Stimulated activated memory B cell treated with anti-CD40 and anti-IgM and Interleukin-4, amounts not matched to agents 10 μg/mL and 1 μg/mL and 100 μg/mL, for 72 hours (primary cell): ENCODE results near the gene PYGM.
A peak's percentile ranks its signal among the peaks of the same experiment; 100 is the strongest.
"Not testable (repeated sequence)": the region's sequence is repeated elsewhere in the genome, so short reads cannot be mapped to it uniquely, and the experiment has no call there.

ENCODE experiments used
- ATAC-seq: fragments of 150-1000 bp; cut with Tn5 transposase; 2 replicates; pipeline ENCODE4 v1.10.0; 2021
- H3K27ac Mint-ChIP-seq: one replicate; pipeline ENCODE4 v1.8.0; 2022; ENCODE audit warnings: mild to moderate bottlenecking, mixed read lengths
- H3K27me3 Mint-ChIP-seq: one replicate; pipeline ENCODE4 v1.8.0; 2022; ENCODE audit warnings: mixed read lengths
- H3K36me3 Mint-ChIP-seq: one replicate; pipeline ENCODE4 v1.8.0; 2022; ENCODE audit warnings: mixed read lengths
- H3K4me1 Mint-ChIP-seq: one replicate; pipeline ENCODE4 v1.8.0; 2022; ENCODE audit warnings: mixed read lengths
- H3K4me3 Mint-ChIP-seq: one replicate; pipeline ENCODE4 v1.8.0; 2022; ENCODE audit warnings: mild to moderate bottlenecking, moderate library complexity, mixed read lengths
- H3K9me3 Mint-ChIP-seq: one replicate; pipeline ENCODE4 v1.8.0; 2022; ENCODE audit warnings: mixed read lengths

Gene PYGM

GRCh38 chr11:64715756-64716472 lies 43.9 kb downstream of the PYGM start:
- no peak for ATAC-seq
- H3K4me1 Mint-ChIP-seq = peaks cover 40% of the 10 kb centered on the region
- peaks cover 88% of the 10 kb centered on the region for H3K27me3 Mint-ChIP-seq
- no peak overlapping the region for H3K27ac Mint-ChIP-seq
- no peaks in the 10 kb centered on the region for H3K36me3 Mint-ChIP-seq
- no peak overlapping the region for H3K4me3 Mint-ChIP-seq
- no peaks in the 10 kb centered on the region for H3K9me3 Mint-ChIP-seq

DNA sequence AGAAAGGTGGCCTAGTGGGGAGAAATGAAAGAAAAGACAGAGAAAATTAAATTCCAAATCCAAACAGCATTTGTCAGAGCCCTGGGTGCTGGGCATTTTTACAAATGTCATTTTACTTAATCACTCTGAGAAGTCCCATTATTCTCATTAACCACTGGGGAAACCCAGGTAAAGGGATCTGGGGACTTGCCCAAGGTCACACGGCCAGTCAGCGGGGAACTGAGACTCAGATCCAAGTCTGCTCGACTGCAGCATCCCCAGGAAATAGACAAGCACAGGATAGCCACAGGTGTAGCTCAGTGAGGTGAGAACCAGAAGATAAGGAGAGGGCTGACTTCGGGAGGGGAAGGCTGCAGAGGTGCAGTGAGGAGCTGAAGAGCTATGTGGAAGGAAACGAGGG lies 44.7 kb downstream of the PYGM start:
- H3K9me3 Mint-ChIP-seq = no peaks in the 10 kb centered on the region
- no peak for ATAC-seq
- no peak overlapping the region for H3K27ac Mint-ChIP-seq
- H3K27me3 Mint-ChIP-seq = peaks cover 88% of the 10 kb centered on the region
- H3K36me3 Mint-ChIP-seq = no peaks in the 10 kb centered on the region
- no peak overlapping the region for H3K4me3 Mint-ChIP-seq
- peaks cover 43% of the 10 kb centered on the region for H3K4me1 Mint-ChIP-seq

DNA sequence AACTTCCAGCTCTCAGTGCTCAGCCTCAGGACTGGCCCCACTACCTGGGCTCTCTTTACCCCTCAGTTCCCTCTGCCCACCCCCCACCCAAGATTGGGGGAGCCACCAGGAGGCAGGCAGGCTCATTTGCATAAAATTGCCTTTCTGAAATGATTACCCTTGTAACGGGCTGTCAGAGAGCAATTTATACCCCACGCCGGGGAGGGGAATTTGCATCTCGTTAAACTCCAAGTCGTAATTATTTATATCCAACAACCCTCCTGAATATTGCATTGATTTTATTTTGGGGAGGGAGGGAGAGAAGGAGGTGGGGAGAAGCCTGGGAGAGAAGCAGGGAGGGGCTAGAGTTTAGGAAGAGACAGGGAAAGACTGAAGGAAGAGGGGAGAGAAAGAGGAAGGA lies 45.1 kb downstream of the PYGM start:
- Mint-ChIP-seq H3K27ac (no peak overlapping the region), H3K36me3 (no peaks in the 10 kb centered on the region), H3K27me3 (peaks cover 88% of the 10 kb centered on the region), H3K9me3 (no peaks in the 10 kb centered on the region), H3K4me3 (no peak overlapping the region), H3K4me1 (peaks cover 48% of the 10 kb centered on the region)
- ATAC-seq = no peak

GRCh38 chr11:64713781-64714363 lies 45.9 kb downstream of the PYGM start:
- Mint-ChIP-seq H3K4me1 (peaks cover 51% of the 10 kb centered on the region), H3K4me3 (peak overlapping the region; percentile 27), H3K9me3 (no peaks in the 10 kb centered on the region), H3K36me3 (no peaks in the 10 kb centered on the region), H3K27me3 (peaks cover 89% of the 10 kb centered on the region), H3K27ac (no peak overlapping the region)
- ATAC-seq = no peak

DNA sequence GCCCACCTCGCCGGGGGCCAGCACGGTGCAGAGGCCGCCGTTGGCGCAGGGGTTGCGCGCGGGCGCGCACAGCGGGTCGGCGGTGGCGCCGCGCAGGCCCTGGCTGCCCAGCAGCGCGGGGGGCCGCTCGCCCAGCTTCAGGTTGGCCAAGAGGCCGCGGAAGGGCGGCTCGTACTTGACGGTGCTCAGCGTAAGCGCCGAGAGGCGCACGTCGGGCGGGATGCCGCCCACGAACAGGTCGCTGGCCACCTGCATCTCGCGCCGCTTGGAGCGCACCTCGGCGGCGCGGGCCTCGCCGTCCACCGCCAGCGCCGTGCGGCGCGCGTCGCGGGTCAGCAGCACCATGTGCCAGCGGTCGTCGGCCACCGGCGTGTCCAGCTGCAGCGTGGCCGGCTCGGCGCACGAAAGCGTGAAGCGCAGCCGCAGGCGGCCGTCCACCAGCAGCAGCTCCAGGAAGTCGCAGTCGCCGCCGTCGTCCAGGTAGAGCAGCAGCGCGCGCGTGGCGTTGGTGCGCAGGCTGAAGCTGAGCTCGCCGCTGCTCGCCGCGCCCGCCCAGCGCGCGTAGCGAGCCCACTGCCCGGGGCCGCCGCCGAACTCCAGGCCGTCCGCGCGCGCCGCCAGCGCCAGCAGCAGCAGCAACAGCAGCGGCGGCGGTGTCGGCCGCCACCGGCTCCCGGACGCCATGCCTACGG lies 46.6 kb downstream of the PYGM start:
- Mint-ChIP-seq H3K36me3 (no peaks in the 10 kb centered on the region), H3K4me1 (peaks cover 51% of the 10 kb centered on the region), H3K4me3 (no peak overlapping the region), H3K27ac (no peak overlapping the region), H3K27me3 (peaks cover 89% of the 10 kb centered on the region), H3K9me3 (no peaks in the 10 kb centered on the region)
- ATAC-seq = no peak

GRCh38 chr11:64712430-64713015 lies 47.3 kb downstream of the PYGM start:
- Mint-ChIP-seq H3K27ac (no peak overlapping the region), H3K36me3 (no peaks in the 10 kb centered on the region), H3K4me3 (no peak overlapping the region), H3K9me3 (no peaks in the 10 kb centered on the region), H3K27me3 (peaks cover 88% of the 10 kb centered on the region), H3K4me1 (peaks cover 51% of the 10 kb centered on the region)
- no peak for ATAC-seq

DNA sequence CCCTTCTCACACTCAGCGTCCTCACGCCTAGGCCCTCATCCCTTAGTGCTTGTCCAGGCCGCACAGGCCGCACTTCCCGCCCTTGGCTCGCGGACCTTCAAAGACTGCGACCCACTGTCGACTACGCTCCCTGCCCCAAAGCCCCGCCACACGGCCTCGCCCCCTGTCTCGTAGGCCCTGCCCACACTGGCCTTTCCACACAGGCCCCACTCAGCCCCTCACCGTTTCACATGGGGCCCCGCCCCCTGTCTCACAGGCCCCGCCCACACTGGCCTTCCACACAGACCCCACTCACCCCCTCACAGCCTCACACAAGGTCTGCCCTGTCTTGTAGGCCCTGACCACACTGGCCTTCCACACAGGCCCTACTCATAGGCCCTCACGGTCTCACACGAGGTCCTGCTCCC lies 47.8 kb downstream of the PYGM start:
- H3K27me3 Mint-ChIP-seq = peaks cover 82% of the 10 kb centered on the region
- H3K36me3 Mint-ChIP-seq = no peaks in the 10 kb centered on the region
- ATAC-seq = no peak
- H3K4me3 Mint-ChIP-seq = peak overlapping the region; percentile 4
- H3K4me1 Mint-ChIP-seq = peaks cover 51% of the 10 kb centered on the region
- no peaks in the 10 kb centered on the region for H3K9me3 Mint-ChIP-seq
- no peak overlapping the region for H3K27ac Mint-ChIP-seq

DNA sequence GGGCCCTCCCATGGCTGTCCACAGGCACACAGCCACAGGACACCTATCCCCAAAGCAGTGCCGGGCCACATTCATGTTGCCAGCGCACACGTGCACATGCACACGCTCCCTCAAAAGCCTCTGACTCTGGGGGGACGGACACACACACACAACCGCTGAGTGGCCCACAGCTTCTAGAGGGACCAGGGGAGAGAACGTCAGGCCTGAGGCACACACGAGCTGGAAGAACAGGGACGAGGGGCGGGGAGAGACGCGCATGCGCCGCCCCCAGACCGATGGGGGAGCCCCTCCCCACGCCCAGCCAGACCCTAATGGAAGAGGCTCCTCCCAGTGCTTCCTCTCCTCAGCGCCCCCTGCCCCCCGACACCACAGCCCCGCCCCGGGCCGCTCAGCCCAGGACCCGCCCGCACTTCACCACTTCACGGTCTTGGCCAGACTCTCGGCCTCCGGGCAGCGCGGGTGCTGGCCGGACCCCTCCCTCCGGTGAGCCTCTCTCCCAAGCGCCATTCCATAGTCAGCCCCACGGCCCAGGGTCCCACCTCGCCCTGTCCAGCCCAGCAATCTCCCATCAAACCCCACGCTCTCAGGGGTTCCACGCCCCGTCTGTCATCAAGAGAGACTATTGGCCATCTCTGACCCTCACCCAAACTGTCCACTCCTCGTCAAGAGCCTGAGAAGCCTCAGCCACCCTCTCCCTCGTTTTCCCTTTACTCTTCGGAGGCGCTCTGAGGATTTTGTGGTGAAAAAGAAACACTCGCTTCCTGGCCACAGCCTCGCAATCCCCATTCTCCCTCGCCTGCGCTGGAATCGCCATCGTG lies 48.4 kb downstream of the PYGM start:
- H3K36me3 Mint-ChIP-seq = no peaks in the 10 kb centered on the region
- peaks cover 48% of the 10 kb centered on the region for H3K4me1 Mint-ChIP-seq
- no peaks in the 10 kb centered on the region for H3K9me3 Mint-ChIP-seq
- H3K4me3 Mint-ChIP-seq = no peak overlapping the region
- peak; percentile 10 for ATAC-seq
- no peak overlapping the region for H3K27ac Mint-ChIP-seq
- H3K27me3 Mint-ChIP-seq = peaks cover 76% of the 10 kb centered on the region

GRCh38 chr11:64710418-64711137 lies 49.2 kb downstream of the PYGM start:
- no peaks in the 10 kb centered on the region for H3K36me3 Mint-ChIP-seq
- peaks cover 42% of the 10 kb centered on the region for H3K4me1 Mint-ChIP-seq
- peaks cover 69% of the 10 kb centered on the region for H3K27me3 Mint-ChIP-seq
- H3K27ac Mint-ChIP-seq = no peak overlapping the region
- no peaks in the 10 kb centered on the region for H3K9me3 Mint-ChIP-seq
- ATAC-seq = no peak
- no peak overlapping the region for H3K4me3 Mint-ChIP-seq

GRCh38 chr11:64705501-64705900 lies 54.3 kb downstream of the PYGM start:
- H3K9me3 Mint-ChIP-seq = no peaks in the 10 kb centered on the region
- no peaks in the 10 kb centered on the region for H3K36me3 Mint-ChIP-seq
- ATAC-seq = no peak
- peaks cover 48% of the 10 kb centered on the region for H3K27me3 Mint-ChIP-seq
- H3K27ac Mint-ChIP-seq = no peak overlapping the region
- H3K4me1 Mint-ChIP-seq = peaks cover 17% of the 10 kb centered on the region
- no peak overlapping the region for H3K4me3 Mint-ChIP-seq

DNA sequence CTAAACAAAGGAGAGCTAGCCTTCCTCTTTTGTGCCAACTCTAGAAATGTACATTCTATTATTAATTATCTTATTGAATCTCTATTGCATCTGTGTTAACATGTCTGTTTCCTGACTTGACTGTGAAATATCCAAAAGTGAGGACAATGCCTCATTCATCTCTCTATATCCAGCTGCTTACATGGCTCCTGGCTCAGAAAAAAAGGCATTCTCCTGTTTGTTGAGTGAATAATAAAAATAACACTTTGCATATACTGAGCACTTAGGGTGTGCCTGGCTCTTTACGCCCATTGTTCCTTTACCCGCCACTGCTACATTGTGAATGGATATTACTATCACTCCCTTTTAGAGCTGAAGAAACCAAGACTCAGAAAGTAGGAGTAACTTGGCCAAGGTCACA lies 56.7 kb downstream of the PYGM start:
- H3K4me1 Mint-ChIP-seq = peaks cover 6% of the 10 kb centered on the region
- H3K27me3 Mint-ChIP-seq = peaks cover 33% of the 10 kb centered on the region
- no peak for ATAC-seq
- no peak overlapping the region for H3K4me3 Mint-ChIP-seq
- H3K36me3 Mint-ChIP-seq = no peaks in the 10 kb centered on the region
- no peaks in the 10 kb centered on the region for H3K9me3 Mint-ChIP-seq
- H3K27ac Mint-ChIP-seq = no peak overlapping the region

- peaks cover 28% of the 10 kb centered on the region for H3K27me3 Mint-ChIP-seq
- H3K36me3 Mint-ChIP-seq, H3K4me3 Mint-ChIP-seq, H3K27ac Mint-ChIP-seq, ATAC-seq, H3K9me3 Mint-ChIP-seq, H3K4me1 Mint-ChIP-seq: not testable (repeated sequence)
These were observed 57.8 kb downstream of the PYGM start for GRCh38 chr11:64701956-64702355.

DNA sequence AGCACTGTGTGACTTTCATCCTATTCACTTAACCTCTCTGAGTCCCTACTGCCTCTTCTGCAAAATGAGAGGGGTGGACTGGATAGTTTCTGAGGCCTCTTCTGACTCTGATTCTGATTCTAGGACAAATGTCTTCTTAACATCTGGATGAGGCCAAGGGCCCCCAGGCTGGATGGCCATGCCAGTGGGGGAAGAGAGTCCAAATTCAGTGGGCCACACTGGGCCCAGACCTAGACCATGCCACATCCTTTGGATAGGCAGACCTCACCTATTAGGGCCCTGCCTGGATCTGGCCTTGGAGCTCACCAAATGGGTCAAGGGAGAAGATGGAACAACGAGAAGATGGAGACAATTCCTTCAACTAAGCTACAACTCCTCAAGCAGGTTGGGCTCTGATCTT lies 61.3 kb downstream of the PYGM start:
- Mint-ChIP-seq H3K27ac (no peak overlapping the region), H3K4me3 (no peak overlapping the region), H3K36me3 (no peaks in the 10 kb centered on the region), H3K4me1 (peaks cover 12% of the 10 kb centered on the region), H3K27me3 (peaks cover 29% of the 10 kb centered on the region), H3K9me3 (no peaks in the 10 kb centered on the region)
- no peak for ATAC-seq

- Mint-ChIP-seq H3K4me3 (no peak overlapping the region), H3K4me1 (peaks cover 17% of the 10 kb centered on the region), H3K27me3 (peaks cover 35% of the 10 kb centered on the region), H3K27ac (no peak overlapping the region), H3K9me3 (no peaks in the 10 kb centered on the region), H3K36me3 (no peaks in the 10 kb centered on the region)
- ATAC-seq = peak; percentile 13
These were observed 62.0 kb downstream of the PYGM start for GRCh38 chr11:64697663-64698375.
